HL-60 (cell line): ENCODE results near the gene PTGDS.
A peak's percentile ranks its signal among the peaks of the same experiment; 100 is the strongest.

Experiments
- DNase-seq, 2 experiments: peaks; one replicate each; pipeline ENCODE4 v3.0.0-alpha.2; 2010 to 2020; ENCODE audit warnings: low read depth in 1 of 2, low spot score in 1 of 2
- H3K27ac ChIP-seq: fragments of 250-450 bp; sonication (Bioruptor Pico); replicated peaks from 2 replicates; pipeline ENCODE4 v1.5.1; 2020; ENCODE audit warnings: mild to moderate bottlenecking, moderate library complexity
- H3K27me3 ChIP-seq: fragments of 250-450 bp; sonication (Bioruptor Pico); 2 replicates; pipeline ENCODE4 v1.5.1; 2021; ENCODE audit warnings: mild to moderate bottlenecking, moderate library complexity; ENCODE audit not compliant: insufficient read depth, poor library complexity, severe bottlenecking
- H3K4me3 ChIP-seq: replicated peaks from 2 replicates; pipeline ENCODE4 v1.5.1; 2011; ENCODE audit warnings: mild to moderate bottlenecking, control low read depth, low read length; ENCODE audit not compliant: insufficient read depth
- GABPA ChIP-seq: IDR thresholded peaks from 2 replicates; pipeline ENCODE4 v1.6.1; 2012; ENCODE audit warnings: low read depth
- POLR2AphosphoS5 ChIP-seq: IDR thresholded peaks from 2 replicates; pipeline ENCODE4 v1.6.1; 2012; ENCODE audit warnings: low read depth
- REST ChIP-seq: IDR thresholded peaks from 2 replicates; pipeline ENCODE4 v1.6.1; 2012; ENCODE audit warnings: low read depth; ENCODE audit not compliant: insufficient replicate concordance
- SPI1 ChIP-seq: IDR thresholded peaks from 2 replicates; pipeline ENCODE4 v1.6.1; 2012; ENCODE audit warnings: low read depth, mild to moderate bottlenecking, borderline replicate concordance
- long read RNA-seq: library from polyadenylated mRNA; unstranded; transcript quantifications from one replicate; pipeline ENCODE4 v2.0.0, GENCODE V29; 2020
- TF ChIP-seq, protein P1 (sequence below): IDR thresholded peaks from one replicate; pipeline ENCODE4 v1.5.1; 2011; ENCODE audit warnings: low read length, control low read depth, inconsistent platforms; ENCODE audit not compliant: insufficient read depth

The PTGDS gene
- long read RNA-seq = 0 reads

- no peak for DNase-seq
- Histone ChIP-seq H3K27me3 (no peaks in the 10 kb centered on the region), H3K27ac (no peak within 1 kb of the TSS), H3K4me3 (no peak within 1 kb of the TSS)
- TF ChIP-seq POLR2AphosphoS5 = no peak
- no peak for TF ChIP-seq REST
- TF ChIP-seq SPI1 = no peak
- TF ChIP-seq, protein P1, sequence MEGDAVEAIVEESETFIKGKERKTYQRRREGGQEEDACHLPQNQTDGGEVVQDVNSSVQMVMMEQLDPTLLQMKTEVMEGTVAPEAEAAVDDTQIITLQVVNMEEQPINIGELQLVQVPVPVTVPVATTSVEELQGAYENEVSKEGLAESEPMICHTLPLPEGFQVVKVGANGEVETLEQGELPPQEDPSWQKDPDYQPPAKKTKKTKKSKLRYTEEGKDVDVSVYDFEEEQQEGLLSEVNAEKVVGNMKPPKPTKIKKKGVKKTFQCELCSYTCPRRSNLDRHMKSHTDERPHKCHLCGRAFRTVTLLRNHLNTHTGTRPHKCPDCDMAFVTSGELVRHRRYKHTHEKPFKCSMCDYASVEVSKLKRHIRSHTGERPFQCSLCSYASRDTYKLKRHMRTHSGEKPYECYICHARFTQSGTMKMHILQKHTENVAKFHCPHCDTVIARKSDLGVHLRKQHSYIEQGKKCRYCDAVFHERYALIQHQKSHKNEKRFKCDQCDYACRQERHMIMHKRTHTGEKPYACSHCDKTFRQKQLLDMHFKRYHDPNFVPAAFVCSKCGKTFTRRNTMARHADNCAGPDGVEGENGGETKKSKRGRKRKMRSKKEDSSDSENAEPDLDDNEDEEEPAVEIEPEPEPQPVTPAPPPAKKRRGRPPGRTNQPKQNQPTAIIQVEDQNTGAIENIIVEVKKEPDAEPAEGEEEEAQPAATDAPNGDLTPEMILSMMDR = no peak
- TF ChIP-seq GABPA = no peak
Observed at GRCh38 chr9:136977223-136977622, at the start of gene PTGDS. Gene PTGDS (plus strand): TSS chr9:136977504. CDS start chr9:136977579, 75 bp downstream.

GRCh38 chr9:136928591-136928990, 48.7 kb upstream of the PTGDS start:
- H3K27ac ChIP-seq = no peak overlapping the region
- DNase-seq = peak in 1 of 2 experiments; percentile 45
- TF ChIP-seq, protein P1 = no peak
- peak; percentile 26; the same call in 1 of the 2 replicates for TF ChIP-seq SPI1

GRCh38 chr9:136930014-136930413, 47.3 kb upstream of the PTGDS start:
- TF ChIP-seq REST = no peak
- no peak for TF ChIP-seq GABPA
- TF ChIP-seq, protein P1 = no peak
- no peak for TF ChIP-seq POLR2AphosphoS5
- no peak for TF ChIP-seq SPI1
- no peak overlapping the region for H3K27ac ChIP-seq
- H3K4me3 ChIP-seq = no peak overlapping the region
- no peak for DNase-seq
- H3K27me3 ChIP-seq = no peaks in the 10 kb centered on the region

More at GRCh38 chr9:136928591-136928990, 48.7 kb upstream of the PTGDS start:
- Histone ChIP-seq H3K4me3 (no peak overlapping the region), H3K27me3 (no peaks in the 10 kb centered on the region)

DNA sequence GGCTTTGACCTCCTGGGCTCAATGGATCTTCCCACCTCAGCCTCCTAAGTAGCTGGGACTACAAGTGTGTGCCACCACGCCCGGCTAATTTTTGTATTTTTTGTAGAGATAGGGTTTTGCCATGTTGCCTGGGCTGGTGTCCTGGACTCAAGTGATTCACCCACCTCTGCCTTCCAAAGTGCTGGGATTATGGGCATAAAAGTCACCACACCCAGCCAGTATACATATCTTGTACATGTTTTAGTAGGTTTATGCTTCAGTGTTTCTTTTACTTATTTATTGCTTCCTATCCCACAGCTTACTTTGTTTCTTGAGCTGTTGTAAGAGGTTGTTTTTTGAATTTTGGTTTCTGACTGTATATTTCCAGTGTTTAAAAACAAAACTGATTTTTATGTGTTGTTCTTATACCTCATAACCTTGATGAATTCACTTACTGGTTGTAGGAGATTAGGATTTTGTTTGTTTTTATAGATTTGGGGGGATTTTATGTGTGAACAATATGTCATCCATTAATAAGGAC, 45.6 kb upstream of the PTGDS start:
- TF ChIP-seq SPI1 (no peak), REST (no peak), POLR2AphosphoS5 (no peak), GABPA (no peak)
- TF ChIP-seq, protein P1 = no peak
- DNase-seq = no peak

More for the DNA sequence above, 45.6 kb upstream of the PTGDS start:
- Histone ChIP-seq H3K4me3 (no peak overlapping the region), H3K27ac (no peak overlapping the region), H3K27me3 (no peaks in the 10 kb centered on the region)
